Measurements from ENCODE around the gene LPP.

LPP gene

GRCh38 chr3:188473045-188473444, 319.1 kb downstream of the LPP start:
- no peaks in the 10 kb centered on the region for H4K20me1 ChIP-seq (ENCODE audit: low read depth, low read length)
- no peaks in the 10 kb centered on the region for H3K27me3 ChIP-seq (ENCODE audit: low read length)
- H3K9me2 ChIP-seq (replicated peaks; ENCODE audit: insufficient read depth, low read length), result no peaks in the 10 kb centered on the region
- TF ChIP-seq CTCF (IDR thresholded peaks at IDR 0.05; ENCODE audit: insufficient read depth, low read length, poor library complexity, severe bottlenecking), result no peak
- no peak overlapping the region for H3K4me2 ChIP-seq (ENCODE audit: low read depth, low read length, poor library complexity, severe bottlenecking)
- no peak overlapping the region for H3K27ac ChIP-seq (ENCODE audit: low read depth, low read length)
- H3F3A ChIP-seq (ENCODE audit: insufficient read depth), result no peaks in the 10 kb centered on the region
- H3K9me3 ChIP-seq (ENCODE audit: insufficient read depth, low read length), result no peaks in the 10 kb centered on the region
- no peaks in the 10 kb centered on the region for H3K79me2 ChIP-seq (ENCODE audit: insufficient read depth, low read length)
- H3K36me3 ChIP-seq (ENCODE audit: low read length), result no peaks in the 10 kb centered on the region
- no peak overlapping the region for H3K9ac ChIP-seq (ENCODE audit: low read length)
- no peak overlapping the region for H2AFZ ChIP-seq (ENCODE audit: low read depth, low read length, severe bottlenecking)
- H3K4me3 ChIP-seq (ENCODE audit: insufficient read depth, low read length, poor library complexity, severe bottlenecking), result no peak overlapping the region

- no peak overlapping the region for H3K27ac ChIP-seq (ENCODE audit: low read depth, low read length)
- no peaks in the 10 kb centered on the region for H3K27me3 ChIP-seq (ENCODE audit: low read length)
- no peak overlapping the region for H2AFZ ChIP-seq (ENCODE audit: low read depth, low read length, severe bottlenecking)
- no peaks in the 10 kb centered on the region for H3K36me3 ChIP-seq (ENCODE audit: low read length)
- H3K9ac ChIP-seq (ENCODE audit: low read length), result no peak overlapping the region
- H3K9me3 ChIP-seq (ENCODE audit: insufficient read depth, low read length), result no peaks in the 10 kb centered on the region
- H4K20me1 ChIP-seq (ENCODE audit: low read depth, low read length), result no peaks in the 10 kb centered on the region
- H3K4me3 ChIP-seq (ENCODE audit: insufficient read depth, low read length, poor library complexity, severe bottlenecking), result no peak overlapping the region
- H3K79me2 ChIP-seq (ENCODE audit: insufficient read depth, low read length), result no peaks in the 10 kb centered on the region
- H3K4me2 ChIP-seq (ENCODE audit: low read depth, low read length, poor library complexity, severe bottlenecking), result no peak overlapping the region
- TF ChIP-seq CTCF (IDR thresholded peaks at IDR 0.05; ENCODE audit: insufficient read depth, low read length, poor library complexity, severe bottlenecking) (no peak), EZH2phosphoT487 (conservative IDR thresholded peaks at IDR 0.05; ENCODE audit: low read length) (no peak)
- H3F3A ChIP-seq (ENCODE audit: insufficient read depth), result no peaks in the 10 kb centered on the region
- H3K9me2 ChIP-seq (replicated peaks; ENCODE audit: insufficient read depth, low read length), result no peaks in the 10 kb centered on the region
These were observed 319.8 kb downstream of the LPP start for GRCh38 chr3:188473591-188474288.

GRCh38 chr3:188476935-188477334, 323.0 kb downstream of the LPP start:
- H3K9me3 ChIP-seq (ENCODE audit: insufficient read depth, low read length), result no peaks in the 10 kb centered on the region
- no peaks in the 10 kb centered on the region for H3K79me2 ChIP-seq (ENCODE audit: insufficient read depth, low read length)
- H3K9ac ChIP-seq (ENCODE audit: low read length), result no peak overlapping the region
- no peak for TF ChIP-seq CTCF (IDR thresholded peaks at IDR 0.05; ENCODE audit: insufficient read depth, low read length, poor library complexity, severe bottlenecking)
- TF ChIP-seq EZH2phosphoT487 (conservative IDR thresholded peaks at IDR 0.05; ENCODE audit: low read length), result no peak
- no peaks in the 10 kb centered on the region for H3K9me2 ChIP-seq (replicated peaks; ENCODE audit: insufficient read depth, low read length)
- H3K27me3 ChIP-seq (ENCODE audit: low read length), result no peaks in the 10 kb centered on the region
- no peak overlapping the region for H3K4me3 ChIP-seq (ENCODE audit: insufficient read depth, low read length, poor library complexity, severe bottlenecking)
- H3K36me3 ChIP-seq (ENCODE audit: low read length), result no peaks in the 10 kb centered on the region
- no peaks in the 10 kb centered on the region for H3F3A ChIP-seq (ENCODE audit: insufficient read depth)
- H2AFZ ChIP-seq (ENCODE audit: low read depth, low read length, severe bottlenecking), result no peak overlapping the region
- no peaks in the 10 kb centered on the region for H4K20me1 ChIP-seq (ENCODE audit: low read depth, low read length)
- no peak overlapping the region for H3K27ac ChIP-seq (ENCODE audit: low read depth, low read length)
- H3K4me2 ChIP-seq (ENCODE audit: low read depth, low read length, poor library complexity, severe bottlenecking), result no peak overlapping the region

Measured in SU-DHL-6 (cell line).